Stimulated activated naive CD8-positive, alpha-beta T cell treated with anti-CD3 and anti-CD28 coated beads, Interleukin-15, Interleukin-2, amounts not matched to agents 100 ng/mL and 50 ng/mL, for 24 hours (primary cell): ENCODE results near the gene ISCU.
"Not testable (repeated sequence)": the region's sequence is repeated elsewhere in the genome, so short reads cannot be mapped to it uniquely, and the experiment has no call there.

ENCODE experiments used
- H3K27ac Mint-ChIP-seq: one replicate; pipeline ENCODE4 v1.8.0; 2021; ENCODE audit warnings: mild to moderate bottlenecking, mixed read lengths
- H3K27me3 Mint-ChIP-seq: one replicate; pipeline ENCODE4 v1.8.0; 2021; ENCODE audit warnings: mixed read lengths
- H3K36me3 Mint-ChIP-seq: one replicate; pipeline ENCODE4 v1.8.0; 2021; ENCODE audit warnings: low read depth, mixed read lengths
- H3K4me1 Mint-ChIP-seq: one replicate; pipeline ENCODE4 v1.8.0; 2021; ENCODE audit warnings: low read depth, mixed read lengths
- H3K4me3 Mint-ChIP-seq: one replicate; pipeline ENCODE4 v1.8.0; 2021; ENCODE audit warnings: mild to moderate bottlenecking, mixed read lengths
- H3K9me3 Mint-ChIP-seq: one replicate; pipeline ENCODE4 v1.8.0; 2021; ENCODE audit warnings: mixed read lengths

ISCU gene

DNA sequence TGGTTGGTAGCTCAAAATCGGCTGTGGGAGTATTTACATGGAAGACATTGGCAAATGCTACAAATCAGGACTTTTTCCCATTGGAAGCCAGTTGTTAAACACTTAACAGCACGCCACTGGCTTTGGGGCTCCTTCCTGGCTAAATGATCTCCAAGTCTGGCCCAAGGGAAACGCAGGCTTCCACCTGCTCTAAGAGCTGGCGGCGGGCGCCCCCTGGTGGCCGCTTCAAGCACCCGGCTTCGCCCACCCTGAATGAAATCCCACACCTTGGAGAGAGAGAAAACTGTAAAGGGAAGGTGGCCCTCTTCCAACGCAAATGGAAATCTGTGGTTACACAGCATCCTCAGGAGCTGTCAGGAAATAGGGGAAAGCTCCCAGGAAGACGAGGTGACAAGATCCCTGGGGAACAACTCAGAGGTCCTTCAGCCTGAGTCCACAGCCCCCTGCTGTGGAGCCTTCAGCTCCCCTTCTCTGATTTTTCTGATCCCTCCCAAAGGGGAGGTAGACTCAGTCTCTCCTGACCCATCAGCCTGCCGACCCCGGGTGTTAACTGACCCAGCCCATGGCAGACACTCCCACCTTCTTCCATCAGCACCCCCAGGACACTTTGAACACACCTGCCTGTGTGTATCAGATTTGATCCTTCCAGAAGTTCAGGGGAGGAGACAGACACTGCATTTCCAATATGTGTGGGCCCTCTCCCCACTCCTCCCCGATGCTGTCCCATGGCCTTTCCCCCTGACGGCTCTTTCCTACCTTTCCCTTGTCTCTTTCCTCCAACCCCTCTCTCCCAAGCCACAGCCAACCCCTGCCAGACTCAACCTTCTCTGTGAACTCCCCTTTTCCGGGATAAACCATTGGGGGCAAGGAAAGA, 55.9 kb downstream of the ISCU start:
- H3K27me3 Mint-ChIP-seq, result no peaks in the 10 kb centered on the region

DNA sequence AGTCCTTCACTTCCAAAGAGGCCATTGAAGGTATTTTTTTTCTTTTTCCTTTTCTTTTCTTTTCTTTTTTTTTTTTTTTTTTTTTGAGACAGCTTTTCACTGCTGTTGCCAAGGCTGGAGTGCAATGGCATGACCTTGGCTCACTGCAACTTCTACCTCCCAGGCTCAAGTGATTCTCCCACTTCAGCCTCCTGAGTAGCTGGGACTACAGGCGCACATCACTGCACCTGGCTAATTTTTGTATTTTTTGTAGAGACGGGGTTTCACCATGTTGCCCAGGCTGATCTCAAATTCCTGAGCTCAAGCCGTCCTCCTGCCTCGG, 56.5 kb downstream of the ISCU start:
- not testable (repeated sequence) for H3K9me3 Mint-ChIP-seq, H3K27ac Mint-ChIP-seq, H3K27me3 Mint-ChIP-seq, H3K4me3 Mint-ChIP-seq
- Mint-ChIP-seq H3K36me3 (peaks cover 28% of the 10 kb centered on the region), H3K4me1 (peaks cover 60% of the 10 kb centered on the region)

More for the DNA sequence above, 55.9 kb downstream of the ISCU start:
- Mint-ChIP-seq H3K4me3 (no peak overlapping the region), H3K27ac (peak overlapping the region; percentile 97), H3K36me3 (peaks cover 22% of the 10 kb centered on the region), H3K4me1 (peaks cover 66% of the 10 kb centered on the region), H3K9me3 (peaks cover 5% of the 10 kb centered on the region)
